Mucosa of stomach (tissue), 1 donor: ENCODE data around the gene P2RX5.

Experiments used
- H3K27me3 ChIP-seq: one replicate; pipeline ENCODE4 v1.7.0; 2013; ENCODE audit warnings: mild to moderate bottlenecking, low read length; ENCODE audit not compliant: control insufficient read depth, insufficient read depth
- H3K36me3 ChIP-seq: one replicate; pipeline ENCODE4 v1.7.0; 2013; ENCODE audit warnings: low read length; ENCODE audit not compliant: control insufficient read depth, insufficient read depth
- H3K4me1 ChIP-seq: one replicate; pipeline ENCODE4 v1.7.0; 2013; ENCODE audit warnings: mild to moderate bottlenecking, low read length; ENCODE audit not compliant: control insufficient read depth, insufficient read depth
- H3K4me3 ChIP-seq: one replicate; pipeline ENCODE4 v1.7.0; 2013; ENCODE audit warnings: low read length
- H3K9ac ChIP-seq: one replicate; pipeline ENCODE4 v1.7.0; 2013; ENCODE audit warnings: mild to moderate bottlenecking, low read length, moderate library complexity
- H3K9me3 ChIP-seq: one replicate; pipeline ENCODE4 v1.7.0; 2013; ENCODE audit warnings: mild to moderate bottlenecking, low read length, moderate library complexity; ENCODE audit not compliant: control insufficient read depth
- donor health status: Pancreatic carcinoma.

Gene P2RX5

GRCh38 chr17:3689262-3690093 lies 6.5 kb downstream of the P2RX5 start:
- peaks cover 18% of the 10 kb centered on the region for H3K27me3 ChIP-seq
- H3K9me3 ChIP-seq = no peaks in the 10 kb centered on the region
- no peak overlapping the region for H3K4me3 ChIP-seq
- no peak overlapping the region for H3K9ac ChIP-seq
- no peaks in the 10 kb centered on the region for H3K36me3 ChIP-seq
- H3K4me1 ChIP-seq = no peaks in the 10 kb centered on the region

GRCh38 chr17:3688852-3689261 lies 7.1 kb downstream of the P2RX5 start:
- H3K27me3 ChIP-seq = peaks cover 22% of the 10 kb centered on the region
- no peak overlapping the region for H3K9ac ChIP-seq
- H3K4me3 ChIP-seq = no peak overlapping the region
- no peaks in the 10 kb centered on the region for H3K9me3 ChIP-seq
- no peaks in the 10 kb centered on the region for H3K4me1 ChIP-seq
- H3K36me3 ChIP-seq = no peaks in the 10 kb centered on the region

GRCh38 chr17:3688027-3688553 lies 7.9 kb downstream of the P2RX5 start:
- Histone ChIP-seq H3K9me3 (no peaks in the 10 kb centered on the region), H3K36me3 (no peaks in the 10 kb centered on the region), H3K4me1 (no peaks in the 10 kb centered on the region), H3K27me3 (peaks cover 28% of the 10 kb centered on the region), H3K4me3 (no peak overlapping the region), H3K9ac (no peak overlapping the region)

- no peak overlapping the region for H3K9ac ChIP-seq
- no peaks in the 10 kb centered on the region for H3K9me3 ChIP-seq
- H3K27me3 ChIP-seq = peaks cover 35% of the 10 kb centered on the region
- no peaks in the 10 kb centered on the region for H3K4me1 ChIP-seq
- no peak overlapping the region for H3K4me3 ChIP-seq
- no peaks in the 10 kb centered on the region for H3K36me3 ChIP-seq
Observed at GRCh38 chr17:3685174-3685573, 10.8 kb downstream of the P2RX5 start.

- no peaks in the 10 kb centered on the region for H3K9me3 ChIP-seq
- H3K36me3 ChIP-seq = no peaks in the 10 kb centered on the region
- H3K27me3 ChIP-seq = peaks cover 35% of the 10 kb centered on the region
- H3K4me3 ChIP-seq = no peak overlapping the region
- no peak overlapping the region for H3K9ac ChIP-seq
- H3K4me1 ChIP-seq = peaks cover 12% of the 10 kb centered on the region
Observed at GRCh38 chr17:3683054-3683511, 12.9 kb downstream of the P2RX5 start.

GRCh38 chr17:3682033-3682432 lies 13.9 kb downstream of the P2RX5 start:
- H3K4me1 ChIP-seq = peaks cover 16% of the 10 kb centered on the region
- H3K9me3 ChIP-seq = no peaks in the 10 kb centered on the region
- H3K36me3 ChIP-seq = no peaks in the 10 kb centered on the region
- no peak overlapping the region for H3K9ac ChIP-seq
- no peak overlapping the region for H3K4me3 ChIP-seq
- peaks cover 35% of the 10 kb centered on the region for H3K27me3 ChIP-seq

- Histone ChIP-seq H3K27me3 (peaks cover 35% of the 10 kb centered on the region), H3K36me3 (no peaks in the 10 kb centered on the region), H3K9me3 (no peaks in the 10 kb centered on the region), H3K4me1 (peaks cover 16% of the 10 kb centered on the region), H3K4me3 (no peak overlapping the region), H3K9ac (no peak overlapping the region)
Observed at GRCh38 chr17:3681565-3681964, 14.4 kb downstream of the P2RX5 start.

- Histone ChIP-seq H3K27me3 (peaks cover 35% of the 10 kb centered on the region), H3K4me3 (no peak overlapping the region), H3K9me3 (no peaks in the 10 kb centered on the region), H3K9ac (no peak overlapping the region), H3K36me3 (no peaks in the 10 kb centered on the region), H3K4me1 (peaks cover 16% of the 10 kb centered on the region)
Observed at GRCh38 chr17:3681057-3681456, 14.9 kb downstream of the P2RX5 start.

GRCh38 chr17:3679531-3680126 lies 16.3 kb downstream of the P2RX5 start:
- H3K9me3 ChIP-seq = no peaks in the 10 kb centered on the region
- H3K9ac ChIP-seq = no peak overlapping the region
- H3K4me3 ChIP-seq = no peak overlapping the region
- H3K36me3 ChIP-seq = no peaks in the 10 kb centered on the region
- peaks cover 29% of the 10 kb centered on the region for H3K27me3 ChIP-seq
- peaks cover 16% of the 10 kb centered on the region for H3K4me1 ChIP-seq

- Histone ChIP-seq H3K4me3 (no peak overlapping the region), H3K9ac (no peak overlapping the region), H3K4me1 (peaks cover 16% of the 10 kb centered on the region), H3K27me3 (peaks cover 22% of the 10 kb centered on the region), H3K36me3 (no peaks in the 10 kb centered on the region), H3K9me3 (no peaks in the 10 kb centered on the region)
Observed at GRCh38 chr17:3678821-3679530, 17.0 kb downstream of the P2RX5 start.

GRCh38 chr17:3678095-3678820 lies 17.7 kb downstream of the P2RX5 start:
- Histone ChIP-seq H3K9ac (no peak overlapping the region), H3K4me1 (peaks cover 16% of the 10 kb centered on the region), H3K27me3 (peaks cover 17% of the 10 kb centered on the region), H3K9me3 (no peaks in the 10 kb centered on the region), H3K36me3 (no peaks in the 10 kb centered on the region), H3K4me3 (no peak overlapping the region)
